HG03439 (cell line): ENCODE measurements around the gene C1orf226.

Experiments used
- ATAC-seq: cut with Tn5 transposase; IDR thresholded peaks from one replicate; pipeline ENCODE4 v1.9.1; 2021; ENCODE audit warnings: mild to moderate bottlenecking, moderate library complexity; ENCODE audit not compliant: unreplicated experiment

Gene C1orf226

DNA sequence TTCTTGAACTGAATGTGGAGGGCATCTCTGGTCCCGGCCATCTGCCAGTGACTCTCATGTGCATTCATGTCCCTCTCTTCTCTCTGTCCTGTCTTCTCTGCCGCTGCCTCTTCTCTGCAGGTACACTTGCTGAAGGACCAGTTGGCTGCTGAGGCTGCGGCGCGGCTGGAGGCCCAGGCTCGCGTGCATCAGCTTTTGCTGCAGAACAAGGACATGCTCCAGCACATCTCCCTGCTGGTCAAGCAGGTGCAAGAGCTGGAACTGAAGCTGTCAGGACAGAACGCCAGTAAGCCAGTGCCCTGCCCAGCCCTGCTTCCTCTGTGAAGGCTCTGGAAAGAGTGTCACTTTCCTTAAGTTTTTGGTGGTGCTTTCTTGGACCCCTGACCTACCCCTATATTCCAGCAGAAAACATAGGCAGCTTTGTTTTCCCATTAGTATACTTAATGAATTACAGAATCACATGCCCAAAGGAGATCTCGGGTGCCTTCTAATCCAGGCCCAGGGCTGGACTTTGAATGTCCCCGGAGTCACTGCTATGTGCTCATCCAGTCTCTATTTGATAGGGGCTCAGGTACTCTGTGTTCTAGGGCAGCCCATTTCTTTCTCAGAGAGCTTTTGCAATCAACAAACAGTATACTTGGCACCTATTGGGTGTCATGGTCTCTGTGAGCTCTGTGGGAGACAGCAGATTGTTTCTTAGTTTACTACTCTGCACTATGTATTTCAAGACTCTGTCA lies 16.1 kb upstream of the C1orf226 start:
- ATAC-seq, result no peak

DNA sequence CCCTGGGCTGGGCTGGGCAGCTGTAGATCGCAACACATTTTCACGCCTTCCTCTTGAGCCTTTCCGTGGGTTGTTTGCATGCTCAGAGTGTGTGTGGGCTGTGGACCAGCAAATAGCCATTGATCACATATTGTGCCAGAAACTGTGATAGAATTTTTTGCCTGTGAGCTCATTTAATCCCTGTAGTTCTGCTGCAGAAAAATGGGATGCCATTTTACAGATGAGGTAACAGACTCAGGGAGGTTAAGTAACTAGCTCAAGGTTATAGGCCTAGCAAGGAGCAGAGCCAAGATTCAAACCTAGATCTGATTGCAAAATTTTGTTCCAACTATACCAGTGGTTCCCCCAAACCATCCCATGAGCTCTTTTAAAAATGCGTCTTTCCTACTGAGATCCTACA lies 15.4 kb upstream of the C1orf226 start:
- ATAC-seq, result no peak

DNA sequence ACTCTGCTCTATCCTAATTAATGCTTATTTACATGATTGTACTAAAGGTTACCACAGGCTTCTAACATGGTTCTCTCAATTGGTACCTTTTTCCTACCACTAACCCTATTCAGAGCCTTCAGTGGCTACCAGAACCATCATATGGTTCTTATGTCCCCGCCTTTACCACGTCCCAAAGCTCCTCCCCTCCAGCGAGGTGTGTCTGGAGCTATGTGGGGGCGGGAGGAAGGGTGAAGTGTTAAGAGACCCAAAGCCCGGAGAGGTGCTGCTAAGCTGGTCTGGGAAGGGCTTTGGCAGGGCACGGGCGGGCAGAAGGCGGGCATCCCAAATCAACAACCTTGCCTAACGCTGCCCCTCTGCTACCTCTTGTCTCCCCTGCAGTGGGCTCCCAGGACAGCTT lies 14.9 kb upstream of the C1orf226 start:
- no peak for ATAC-seq

DNA sequence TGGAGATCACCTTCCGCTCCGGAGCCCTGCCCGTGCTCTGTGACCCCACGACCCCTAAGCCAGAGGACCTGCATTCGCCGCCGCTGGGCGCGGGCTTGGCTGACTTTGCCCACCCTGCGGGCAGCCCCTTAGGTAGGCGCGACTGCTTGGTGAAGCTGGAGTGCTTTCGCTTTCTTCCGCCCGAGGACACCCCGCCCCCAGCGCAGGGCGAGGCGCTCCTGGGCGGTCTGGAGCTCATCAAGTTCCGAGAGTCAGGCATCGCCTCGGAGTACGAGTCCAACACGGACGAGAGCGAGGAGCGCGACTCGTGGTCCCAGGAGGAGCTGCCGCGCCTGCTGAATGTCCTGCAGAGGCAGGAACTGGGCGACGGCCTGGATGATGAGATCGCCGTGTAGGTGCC lies 14.5 kb upstream of the C1orf226 start:
- no peak for ATAC-seq

DNA sequence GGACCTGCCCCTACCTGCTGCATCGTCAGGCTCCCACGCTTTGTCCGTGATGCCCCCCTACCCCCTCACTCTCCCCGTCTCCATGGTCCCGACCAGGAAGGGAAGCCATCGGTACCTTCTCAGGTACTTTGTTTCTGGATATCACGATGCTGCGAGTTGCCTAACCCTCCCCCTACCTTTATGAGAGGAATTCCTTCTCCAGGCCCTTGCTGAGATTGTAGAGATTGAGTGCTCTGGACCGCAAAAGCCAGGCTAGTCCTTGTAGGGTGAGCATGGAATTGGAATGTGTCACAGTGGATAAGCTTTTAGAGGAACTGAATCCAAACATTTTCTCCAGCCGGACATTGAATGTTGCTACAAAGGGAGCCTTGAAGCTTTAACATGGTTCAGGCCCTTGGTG lies 13.8 kb upstream of the C1orf226 start:
- no peak for ATAC-seq

DNA sequence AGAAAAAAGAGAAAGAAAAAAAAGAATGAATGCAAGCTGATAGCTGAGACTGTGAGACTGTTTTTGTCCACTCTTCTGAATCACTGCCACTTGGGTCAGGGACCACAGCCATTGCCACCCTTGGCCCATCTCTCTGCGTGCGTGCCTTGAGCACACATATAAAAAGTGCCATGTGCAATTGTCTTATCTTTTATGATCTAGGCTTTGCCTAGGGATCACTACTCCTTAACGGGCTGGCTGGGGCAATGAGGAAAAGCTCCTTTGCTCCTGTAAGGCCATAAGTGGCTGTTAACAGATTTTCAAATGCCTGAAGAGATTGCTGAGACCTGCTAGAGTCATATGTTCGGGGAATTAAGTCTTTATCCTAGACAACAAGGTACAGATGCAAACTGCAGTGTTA lies 13.1 kb upstream of the C1orf226 start:
- ATAC-seq, result no peak

DNA sequence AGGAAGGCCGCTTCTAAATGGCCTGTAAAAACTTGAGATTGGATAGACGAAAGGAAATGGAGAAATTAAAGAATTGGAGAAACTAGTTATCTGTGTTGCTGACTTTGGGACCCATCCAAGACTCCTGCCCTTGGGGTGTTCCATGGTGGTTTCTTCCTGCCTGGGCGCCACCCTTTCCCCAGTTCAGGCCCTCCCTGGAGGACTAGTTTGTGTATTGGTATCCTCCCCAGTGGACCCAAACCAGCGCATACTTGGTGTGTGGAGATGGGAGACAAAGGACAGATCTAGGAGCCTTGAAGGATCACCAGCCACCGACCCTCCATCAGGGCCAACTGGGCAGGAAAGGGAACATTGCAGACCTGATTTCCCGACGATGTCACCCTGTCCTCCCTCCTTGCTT lies 12.0 kb upstream of the C1orf226 start:
- ATAC-seq, result no peak

DNA sequence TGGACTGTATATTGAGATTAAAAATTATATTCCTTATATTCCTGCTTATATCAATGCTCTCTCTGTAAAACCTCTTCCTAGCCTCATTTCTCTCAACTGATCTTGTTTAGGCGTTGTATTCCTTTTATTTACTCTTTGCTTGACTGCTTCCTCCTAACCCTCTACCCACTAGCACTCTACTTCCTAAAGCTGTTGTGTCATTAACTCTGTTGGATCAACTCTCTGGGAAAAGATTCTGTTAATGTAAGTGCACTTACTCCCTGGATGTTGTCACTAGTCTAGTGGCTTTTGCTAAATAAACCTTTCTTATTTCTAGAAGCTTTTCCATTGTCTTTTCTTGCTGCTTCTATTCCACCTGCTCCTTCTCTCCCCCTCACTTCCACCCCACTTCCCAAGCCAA lies 11.4 kb upstream of the C1orf226 start:
- ATAC-seq, result no peak

DNA sequence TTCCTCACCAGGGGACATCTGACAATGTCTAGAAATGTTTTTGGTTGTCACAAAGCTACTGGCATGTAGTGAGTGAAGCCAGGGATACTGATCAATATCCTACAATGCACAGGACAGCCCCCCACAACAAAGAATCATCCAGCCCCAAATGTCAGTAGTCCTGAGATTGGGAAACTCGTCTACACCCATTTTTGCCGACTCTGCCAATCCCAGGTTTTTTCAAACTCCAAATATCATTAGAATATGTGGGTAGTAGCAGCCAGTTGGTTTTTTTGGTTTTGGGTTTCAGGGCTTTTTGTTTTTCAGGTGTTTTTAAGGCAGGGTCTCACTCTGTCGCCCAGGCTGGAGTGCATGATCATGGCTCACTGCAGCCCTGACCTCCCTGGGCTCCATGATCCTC lies 10.8 kb upstream of the C1orf226 start:
- ATAC-seq, result no peak

DNA sequence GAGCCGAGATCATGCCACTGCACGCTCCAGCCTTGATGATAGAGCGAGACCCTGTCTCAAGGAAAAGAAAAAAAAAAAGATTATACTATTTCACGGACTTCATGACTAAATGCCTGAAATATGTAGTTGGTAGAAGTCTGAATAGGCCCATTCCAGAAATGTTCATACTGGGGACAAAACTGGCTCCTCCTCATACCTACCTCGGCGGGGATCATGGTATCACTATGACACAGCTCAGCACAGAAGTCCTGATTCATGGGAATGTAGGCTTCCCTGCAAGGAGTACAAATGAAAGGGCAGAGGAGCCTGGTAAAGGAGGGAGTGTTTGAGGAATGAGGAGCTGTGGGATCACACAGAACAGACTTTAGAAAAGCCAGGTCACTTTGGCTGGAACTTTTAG lies 9.9 kb upstream of the C1orf226 start:
- no peak for ATAC-seq

DNA sequence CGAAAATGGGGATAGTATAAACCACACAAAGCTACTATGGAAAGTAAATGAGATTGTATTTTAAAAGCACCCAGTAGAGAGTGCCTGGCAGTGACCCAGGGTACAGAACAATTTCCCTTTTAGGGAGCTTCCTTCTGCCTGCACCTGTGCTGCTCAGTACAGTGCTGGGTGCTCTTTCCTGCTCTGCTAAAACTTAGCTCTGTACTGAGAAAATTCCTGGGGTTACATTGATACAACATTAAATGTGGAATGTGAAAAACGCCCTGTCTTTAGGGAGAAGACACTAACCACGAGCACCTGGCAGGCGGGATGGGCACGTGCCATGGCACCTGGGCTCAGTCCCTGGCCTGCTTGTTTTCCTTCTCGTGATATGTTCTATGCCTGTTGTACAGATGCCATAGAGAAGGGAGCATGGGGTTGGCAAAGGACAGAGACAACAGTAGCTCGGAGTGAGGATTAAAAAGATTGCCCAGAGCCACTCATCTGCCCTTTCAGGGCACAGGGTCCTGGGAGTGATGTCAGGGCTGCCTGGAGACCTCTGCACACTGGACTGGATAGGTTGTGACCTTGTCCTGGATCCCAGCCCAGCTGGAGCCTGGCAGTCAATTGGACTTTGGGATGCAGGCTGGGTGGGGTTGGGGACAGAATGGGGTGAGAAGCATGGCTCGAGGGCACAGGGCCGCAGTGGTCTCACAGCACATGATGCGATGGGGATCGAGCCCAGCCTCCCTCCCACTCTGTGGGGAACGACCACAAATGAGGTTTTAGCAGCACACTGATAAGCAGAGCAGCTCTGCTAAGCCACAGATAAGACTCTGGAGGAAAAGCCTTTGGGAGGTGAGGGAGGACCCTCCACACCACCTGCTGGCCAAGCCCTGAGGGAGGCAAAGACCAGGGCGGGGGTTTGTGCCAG lies 9.1 kb upstream of the C1orf226 start:
- no peak for ATAC-seq

DNA sequence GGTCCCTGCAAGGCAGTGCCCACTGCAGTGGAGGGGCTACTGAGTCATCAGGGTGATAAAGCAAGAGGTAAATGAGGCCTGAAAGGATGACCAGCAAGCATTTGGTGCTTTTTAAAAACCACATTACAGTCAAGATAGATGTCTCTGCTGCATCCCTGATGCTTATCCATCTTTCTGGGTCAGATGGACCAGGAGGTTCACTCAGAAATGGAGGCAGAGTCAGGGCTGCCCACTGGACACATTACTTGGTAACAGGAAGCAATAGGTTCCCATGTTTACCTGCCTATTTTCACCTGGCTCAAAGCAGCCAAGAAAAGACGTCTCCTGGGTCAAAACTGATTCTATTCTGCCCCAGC lies 8.5 kb upstream of the C1orf226 start:
- ATAC-seq, result no peak

DNA sequence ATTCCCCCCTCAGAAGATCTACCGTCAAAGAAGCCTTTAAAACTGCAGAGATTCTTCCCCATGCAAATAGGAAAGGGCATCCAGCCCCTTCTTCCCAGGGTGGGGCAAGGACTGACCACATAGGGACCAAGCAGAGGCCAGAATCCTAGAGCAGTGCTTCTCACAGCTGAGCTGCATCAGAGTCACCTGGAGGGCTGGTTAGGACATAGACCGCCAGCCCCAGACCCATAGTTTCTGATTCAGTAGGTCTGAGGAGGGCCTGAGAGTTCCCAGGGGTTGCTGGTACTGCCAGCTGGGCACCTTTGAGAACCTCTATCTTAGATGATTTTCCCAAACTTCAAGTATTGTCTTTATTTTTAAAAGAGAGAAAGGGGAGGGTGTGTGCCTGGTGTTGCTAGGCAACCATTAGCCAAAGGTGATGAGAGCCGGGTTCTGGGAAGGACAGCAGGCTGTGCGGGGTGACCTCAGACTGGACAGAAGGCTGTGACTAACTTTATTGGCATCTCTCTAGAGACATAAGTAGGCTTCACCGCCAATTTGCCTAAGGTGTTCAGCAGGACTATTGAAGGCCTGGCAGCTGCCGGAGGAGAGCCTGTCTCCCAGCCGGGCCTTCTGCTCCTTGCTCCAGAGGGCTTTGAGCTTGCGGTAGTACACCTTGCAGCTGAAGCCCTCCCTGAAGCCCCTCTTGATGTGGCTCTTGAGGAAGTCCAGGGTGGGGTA lies 7.8 kb upstream of the C1orf226 start:
- no peak for ATAC-seq

DNA sequence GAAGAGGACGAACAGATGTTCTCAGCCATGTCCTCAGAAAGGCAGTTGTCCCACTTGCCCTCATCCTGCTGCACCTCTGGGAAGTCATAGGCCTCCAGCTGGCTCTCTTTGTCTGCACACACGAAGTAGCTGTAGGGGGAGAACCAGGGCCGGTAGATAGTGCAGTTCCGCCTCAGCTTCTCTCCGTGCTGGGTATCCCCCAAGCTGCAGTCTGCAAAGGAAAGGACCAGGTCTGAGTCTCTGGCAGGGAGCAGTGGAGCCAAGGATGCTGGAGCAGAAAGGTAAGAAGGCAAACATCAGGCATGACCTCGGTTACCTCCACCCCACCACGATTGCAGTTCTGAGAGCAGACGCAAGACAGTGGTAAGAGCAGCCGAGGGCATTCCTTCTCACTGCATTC lies 7.1 kb upstream of the C1orf226 start:
- no peak for ATAC-seq

DNA sequence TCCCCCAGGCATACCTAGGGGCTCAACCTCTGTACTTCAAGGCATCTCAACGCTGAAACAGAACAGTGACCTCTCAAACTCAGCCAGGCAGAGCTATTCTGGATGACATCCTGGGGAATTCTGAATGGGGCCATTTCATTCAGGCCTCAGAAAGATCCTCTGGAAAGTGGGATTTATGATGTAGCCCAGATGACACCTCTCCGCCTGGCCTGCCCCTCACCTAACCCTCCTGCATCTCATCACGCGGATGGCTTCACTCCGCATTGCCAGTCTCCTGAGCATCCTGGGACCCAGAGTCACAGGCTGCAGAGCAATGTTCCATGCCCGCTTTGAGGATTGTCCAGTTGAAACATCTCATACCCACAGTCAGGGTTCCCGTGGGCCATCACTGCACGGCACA lies 6.1 kb upstream of the C1orf226 start:
- no peak for ATAC-seq

DNA sequence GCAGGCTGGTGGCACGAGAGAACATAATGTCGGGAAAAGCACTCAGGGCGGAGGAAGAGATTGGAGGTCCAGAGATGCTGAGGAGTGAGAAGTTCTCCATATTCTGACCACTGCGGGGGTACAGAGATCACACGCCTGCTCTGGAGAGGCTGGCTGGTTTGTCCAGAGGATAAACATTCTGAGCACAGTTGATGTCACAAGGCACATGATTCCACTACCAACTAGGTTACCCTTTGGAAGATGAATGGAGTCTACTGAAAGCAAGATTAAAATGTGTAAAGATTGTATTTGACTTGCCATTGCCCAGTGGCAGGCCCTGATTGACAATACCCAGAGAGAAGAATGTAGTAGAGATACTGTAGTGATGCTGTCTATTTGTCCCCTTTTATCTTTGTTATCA lies 4.8 kb upstream of the C1orf226 start, which contains the start of gene SPATA46:
Gene SPATA46, minus strand, starts transcription at position 164 of the 400 bp plus-strand sequence. Its CDS starts 64 bp downstream, at position 100.
- ATAC-seq, result no peak

DNA sequence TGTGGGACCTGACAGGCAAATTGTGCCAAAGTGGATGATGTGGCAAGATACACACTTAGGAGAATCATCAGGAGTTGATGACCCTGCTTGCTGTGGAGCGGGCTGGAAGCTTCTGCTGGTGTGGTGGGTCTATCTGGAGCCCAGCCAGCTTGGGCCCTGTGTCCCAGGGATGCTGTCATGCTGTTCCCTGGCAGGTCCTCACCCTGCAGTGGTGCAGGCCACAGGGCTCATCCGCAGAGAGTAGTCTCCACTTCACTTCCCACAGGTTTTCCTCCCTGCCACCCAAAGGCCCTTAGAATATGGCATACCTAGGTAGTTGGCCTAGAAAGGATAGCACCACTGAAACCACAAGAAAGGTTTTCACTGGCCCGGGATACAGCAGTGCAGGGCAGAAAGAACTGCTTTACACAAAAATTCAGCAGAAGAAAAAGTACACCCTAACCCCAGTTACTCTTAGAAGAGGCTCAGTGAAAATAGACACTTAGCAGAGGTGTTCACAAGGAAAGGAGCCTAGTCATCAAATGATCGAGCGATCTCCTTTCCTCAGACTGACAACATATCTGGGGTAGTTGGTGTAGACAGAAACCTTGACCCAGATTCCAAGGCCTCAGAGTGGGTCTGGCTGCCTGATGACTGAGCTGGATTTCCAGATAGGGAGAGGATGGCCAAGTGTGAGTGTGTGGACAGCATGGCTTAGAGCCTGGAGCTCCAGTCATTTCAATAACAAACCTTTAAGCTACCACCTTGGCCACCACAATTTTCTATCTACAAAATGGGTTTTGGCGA lies 1.3 kb upstream of the C1orf226 start:
- no peak for ATAC-seq

DNA sequence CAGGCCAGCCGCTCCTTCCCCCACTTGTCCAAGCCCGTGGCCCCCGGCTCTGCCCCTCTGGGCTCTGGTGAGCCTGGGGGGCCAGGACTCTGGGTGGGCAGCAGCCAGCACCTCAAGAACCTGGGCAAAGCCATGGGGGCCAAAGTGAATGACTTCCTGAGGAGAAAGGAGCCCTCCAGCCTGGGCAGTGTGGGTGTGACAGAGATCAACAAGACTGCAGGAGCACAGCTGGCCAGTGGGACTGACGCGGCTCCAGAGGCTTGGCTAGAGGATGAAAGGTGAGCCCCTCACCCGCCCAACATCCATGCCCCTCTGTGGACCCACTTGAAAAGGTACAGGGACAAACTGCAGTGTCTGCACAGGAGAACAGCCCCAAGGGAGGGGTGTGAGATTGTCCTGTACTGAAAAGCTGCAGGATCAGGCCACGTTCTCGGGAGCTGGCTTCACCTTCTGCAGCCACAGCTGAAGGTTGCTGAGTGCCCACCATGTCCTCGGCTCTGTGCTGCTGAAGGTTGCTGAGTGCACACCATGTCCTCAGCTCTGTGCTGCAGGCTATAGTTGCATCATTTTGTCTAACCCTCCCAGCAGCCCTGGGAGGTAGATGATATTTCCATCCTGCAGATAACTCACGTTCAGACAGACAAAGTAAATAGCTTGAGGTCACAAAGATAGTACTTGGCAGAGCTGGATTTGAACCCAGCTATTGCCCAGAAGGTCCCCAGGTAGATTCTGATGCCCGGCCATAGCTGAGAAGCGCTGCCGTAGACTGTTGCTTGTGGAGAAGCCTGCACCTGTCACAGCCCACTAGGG lies 618 bp downstream of the C1orf226 start:
- ATAC-seq, result no peak

DNA sequence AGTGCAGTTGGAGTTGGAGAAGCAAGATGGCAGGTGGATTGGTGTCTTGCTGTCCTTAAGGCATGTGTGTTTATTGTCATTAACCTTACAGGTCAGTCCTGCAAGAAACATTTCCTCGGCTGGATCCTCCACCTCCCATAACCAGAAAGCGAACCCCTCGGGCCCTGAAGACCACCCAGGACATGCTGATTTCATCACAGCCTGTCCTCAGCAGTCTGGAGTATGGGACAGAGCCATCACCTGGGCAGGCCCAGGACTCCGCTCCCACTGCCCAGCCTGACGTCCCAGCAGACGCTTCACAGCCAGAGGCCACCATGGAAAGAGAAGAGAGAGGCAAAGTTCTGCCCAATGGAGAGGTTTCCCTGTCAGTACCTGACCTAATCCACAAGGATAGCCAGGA lies 1.6 kb downstream of the C1orf226 start:
- ATAC-seq, result no peak

DNA sequence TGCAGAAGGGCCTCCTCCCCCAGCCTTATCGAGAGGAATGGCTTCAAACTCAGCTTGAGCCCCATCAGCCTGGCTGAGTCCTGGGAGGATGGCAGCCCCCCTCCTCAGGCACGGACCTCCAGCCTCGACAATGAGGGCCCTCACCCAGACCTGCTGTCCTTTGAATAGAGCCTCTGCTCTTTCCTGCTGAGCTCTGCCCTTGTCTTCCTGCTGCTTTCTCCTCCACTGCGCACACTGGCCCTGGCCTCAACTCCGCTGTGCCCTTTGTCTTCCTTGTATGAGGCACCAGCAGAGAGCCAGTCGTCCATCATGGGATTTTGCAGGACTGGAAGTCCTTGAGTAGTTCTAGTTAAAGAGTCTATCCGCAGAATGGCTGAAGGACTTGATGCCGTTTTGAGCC lies 2.0 kb downstream of the C1orf226 start:
- no peak for ATAC-seq
